Endothelial cell of hepatic sinusoid (primary cell): ENCODE data around the gene LSM2.
"Not testable (repeated sequence)": the region's sequence is repeated elsewhere in the genome, so short reads cannot be mapped to it uniquely, and the experiment has no call there.

Experiments
- in situ Hi-C: cut with HindIII; loops from 2 replicates; pipeline ENCODE4 v1.10.0; 2017; ENCODE audit warnings: low sequenced_read_pairs

LSM2 gene

DNA sequence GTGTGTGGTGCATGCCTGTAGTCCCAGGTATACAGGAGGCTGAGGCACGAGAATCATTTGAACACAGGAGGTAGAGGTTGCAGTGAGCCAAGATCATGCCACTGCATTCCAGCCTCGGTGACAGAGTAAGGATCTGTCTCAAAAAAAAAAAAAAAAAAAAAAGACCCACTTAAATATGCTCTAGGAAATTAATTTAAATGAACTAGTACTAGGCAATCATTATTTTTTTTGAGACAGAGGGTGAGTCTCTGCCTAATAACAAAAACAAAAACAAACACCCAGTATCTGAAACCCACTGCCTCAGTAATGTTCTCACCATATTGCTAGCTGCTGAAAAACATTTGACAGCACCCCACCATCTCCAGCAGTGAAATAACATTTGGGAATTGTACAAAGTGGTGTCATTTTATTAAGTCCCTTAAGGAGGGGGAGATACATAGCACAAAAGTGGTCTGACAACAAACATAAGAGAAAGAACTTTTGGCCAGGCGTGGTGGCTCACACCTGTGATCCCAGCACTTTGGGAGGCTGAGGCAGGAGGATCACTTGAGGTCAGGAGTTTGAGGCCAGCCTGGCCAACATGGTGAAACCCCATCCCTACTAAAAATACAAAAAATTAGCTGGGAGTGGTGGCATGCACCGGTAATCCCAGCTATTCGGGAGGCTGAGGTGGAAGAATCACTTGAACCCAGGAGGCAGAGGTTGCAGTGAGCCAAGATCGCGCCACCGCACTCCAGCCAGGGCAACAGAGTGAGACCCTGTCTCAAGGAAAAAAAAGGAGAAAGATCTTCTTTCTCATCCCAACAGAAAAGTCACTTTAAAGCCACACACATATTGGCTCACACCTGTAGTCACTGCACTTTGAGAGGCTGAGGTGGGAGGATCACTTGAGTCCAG is 5.5 kb downstream of the LSM2 start:
- in situ Hi-C loops: not testable (repeated sequence)

DNA sequence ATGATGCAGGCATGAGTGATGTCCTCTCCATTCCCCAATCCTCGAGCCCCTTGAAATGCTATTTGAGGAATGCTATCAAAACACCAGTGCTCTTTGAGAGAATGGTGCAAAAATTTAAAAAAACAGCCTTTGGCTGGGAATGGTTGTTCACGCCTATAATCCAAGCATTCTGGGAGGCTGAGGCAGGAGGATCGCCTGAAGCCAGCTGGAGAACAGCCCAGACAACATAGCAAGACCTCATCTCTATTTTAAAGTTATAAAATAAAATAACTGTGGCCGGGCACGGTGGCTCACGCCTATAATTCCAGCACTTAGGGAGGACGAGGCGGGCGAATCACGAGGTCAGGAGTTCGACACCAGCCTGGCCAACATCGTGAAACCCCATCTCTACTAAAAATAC is 7.0 kb downstream of the LSM2 start:
- in situ Hi-C loops: no loop called here

DNA sequence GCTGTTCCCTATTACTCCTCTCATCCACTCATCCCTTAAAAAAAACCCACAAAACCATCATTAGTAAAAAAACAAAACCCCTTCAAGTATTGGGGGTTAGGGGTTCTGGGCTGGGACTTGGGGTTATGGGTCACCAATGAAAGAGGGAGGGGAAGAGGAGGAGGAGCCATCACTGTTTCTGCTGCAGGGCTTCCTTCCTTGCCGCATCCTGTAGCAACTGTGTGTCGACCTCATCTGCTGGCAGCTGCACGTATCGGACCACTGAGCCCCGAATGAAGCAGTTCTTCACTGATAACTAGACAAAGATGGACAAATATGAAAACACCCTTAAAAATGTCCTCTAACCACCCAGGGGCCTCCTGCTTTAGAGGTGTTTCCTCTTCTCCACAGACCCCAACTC is 9.2 kb downstream of the LSM2 start:
- in situ Hi-C loops: no loop called here

DNA sequence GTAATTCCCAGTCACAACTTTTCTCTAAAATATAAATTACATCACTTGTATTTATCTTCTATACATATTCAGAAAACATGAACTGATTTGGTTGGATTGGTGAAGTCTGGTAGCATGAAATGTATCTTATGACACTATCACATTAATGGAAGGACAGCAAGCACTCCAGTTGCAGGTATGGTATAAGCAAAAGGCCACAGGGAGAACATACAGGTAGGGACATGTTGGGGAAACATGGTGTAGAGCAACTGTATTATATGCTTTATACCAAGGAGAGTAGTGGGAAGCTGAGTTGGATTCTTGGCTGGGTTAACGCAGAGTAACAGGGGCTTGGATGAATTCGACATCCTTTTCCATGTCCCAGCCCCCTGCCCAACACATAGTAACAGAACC is 9.8 kb downstream of the LSM2 start:
- in situ Hi-C loops: no loop called here

DNA sequence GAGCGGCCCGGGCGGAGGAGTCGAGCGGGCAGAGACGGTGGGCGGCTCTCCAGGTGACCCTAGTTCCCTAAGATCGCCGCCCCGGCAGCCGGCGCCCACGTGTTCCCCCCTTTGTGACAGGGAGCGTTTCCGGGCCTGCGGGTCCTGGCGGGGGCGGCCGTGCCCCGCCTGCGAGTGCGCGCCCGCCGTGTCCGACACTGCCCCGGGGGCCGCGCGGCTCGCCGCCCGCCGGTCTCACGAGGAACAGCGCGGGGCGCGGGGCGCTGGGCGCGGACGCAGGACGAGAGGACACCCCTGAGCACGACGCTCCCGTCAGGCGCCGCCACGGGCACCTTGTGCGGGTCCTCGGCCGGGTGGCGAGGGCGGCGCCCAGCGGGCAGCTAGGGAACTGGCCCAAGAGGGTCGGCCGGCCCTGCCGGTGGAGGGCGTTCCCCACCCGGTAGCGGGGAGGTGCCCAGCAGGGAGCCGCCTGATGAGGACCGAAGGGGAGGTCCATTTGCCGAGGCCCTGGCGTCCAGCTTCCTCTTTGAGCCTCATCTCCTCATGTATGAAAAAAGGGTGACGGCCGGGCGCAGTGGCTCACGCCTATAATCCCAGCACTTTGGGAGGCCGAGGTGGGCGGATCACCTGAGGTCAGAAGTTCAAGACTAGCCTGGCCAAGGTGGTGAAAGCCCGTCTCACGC is 11.0 kb downstream of the LSM2 start, which contains the start of gene VARS1:
Gene VARS1 (minus strand): TSS at position 137 of the 683 bp plus-strand sequence. CDS start 535 bp downstream, outside the sequence.
- in situ Hi-C loops: no loop called here

DNA sequence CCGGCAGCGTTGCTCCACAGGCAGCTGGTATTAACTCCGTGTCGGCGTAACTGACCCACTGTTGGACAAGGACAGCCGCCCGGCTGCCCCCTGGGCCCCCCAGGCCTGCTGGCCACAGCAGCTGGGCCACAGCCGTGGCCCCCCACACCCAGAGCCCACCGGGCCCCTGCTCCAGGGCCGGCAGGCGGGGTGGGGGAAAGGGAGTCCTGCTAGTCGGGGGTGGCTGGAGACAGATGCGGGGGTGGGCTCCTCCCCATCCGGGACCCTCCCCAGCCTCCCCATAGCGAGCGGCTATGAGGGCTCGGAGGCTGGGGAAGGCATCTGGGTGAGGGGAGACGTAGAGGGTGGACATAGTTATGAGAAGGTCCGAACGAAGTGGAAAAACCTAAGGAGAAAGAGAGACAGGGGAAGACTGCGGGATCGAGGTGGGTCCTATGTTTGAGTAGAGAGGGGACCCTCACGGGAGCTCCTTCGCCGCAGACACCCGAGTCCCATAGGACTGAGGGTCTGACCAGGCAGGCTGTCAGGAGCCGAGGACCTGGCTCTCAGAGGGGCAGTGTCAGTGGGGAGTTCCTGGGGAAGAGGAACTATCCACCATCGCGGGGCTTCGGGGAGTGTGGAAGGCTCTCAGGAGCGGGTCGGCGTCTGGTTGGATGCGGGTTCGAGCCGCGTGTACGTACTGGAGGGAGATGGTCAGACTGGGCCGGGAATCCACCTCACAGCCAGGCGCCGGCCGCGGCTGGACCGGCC is 11.7 kb downstream of the LSM2 start:
- in situ Hi-C loops: no loop called here

DNA sequence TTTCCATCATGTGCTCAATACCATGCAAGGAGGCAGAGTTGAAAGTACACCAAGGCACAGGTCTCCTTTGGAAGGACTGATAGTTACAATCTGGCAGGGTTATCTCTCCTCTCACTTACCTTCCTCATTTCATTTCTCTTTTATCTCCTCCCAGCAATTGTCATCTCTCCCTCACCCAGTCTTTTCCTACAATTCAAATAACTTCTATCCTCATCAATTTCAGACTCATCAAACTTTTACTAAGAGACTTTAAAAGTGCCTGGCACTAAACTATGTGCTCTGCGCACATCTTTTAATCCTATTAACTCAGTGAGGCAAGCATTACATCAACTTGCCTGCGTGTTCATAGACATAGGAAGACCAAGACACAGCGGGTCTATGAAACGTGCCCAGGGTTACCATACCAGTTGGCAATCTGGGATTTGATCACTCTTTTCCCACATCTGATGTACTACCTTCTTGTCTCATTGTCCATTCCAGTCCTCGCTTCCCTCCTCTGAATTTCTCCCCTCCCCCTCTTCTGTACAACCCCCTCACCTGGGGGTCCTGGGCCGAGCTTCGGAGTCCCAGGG is 12.4 kb downstream of the LSM2 start:
- in situ Hi-C loops: no loop called here

DNA sequence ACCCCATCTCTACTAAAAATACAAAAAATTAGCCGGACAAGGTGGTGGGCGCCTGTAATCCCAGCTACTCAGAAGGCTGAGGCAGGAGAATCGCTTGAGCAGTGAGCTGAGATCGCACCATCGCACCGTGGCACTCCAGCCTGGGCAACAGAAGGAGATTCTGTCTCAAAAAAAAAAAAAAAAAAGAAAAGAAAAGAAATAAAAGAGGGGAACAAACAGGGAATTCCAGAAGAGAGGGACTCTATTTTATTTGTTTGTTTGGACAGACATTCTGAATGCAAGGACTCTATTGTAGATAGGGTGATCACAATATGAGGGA is 12.9 kb downstream of the LSM2 start:
- in situ Hi-C loops: not testable (repeated sequence)

DNA sequence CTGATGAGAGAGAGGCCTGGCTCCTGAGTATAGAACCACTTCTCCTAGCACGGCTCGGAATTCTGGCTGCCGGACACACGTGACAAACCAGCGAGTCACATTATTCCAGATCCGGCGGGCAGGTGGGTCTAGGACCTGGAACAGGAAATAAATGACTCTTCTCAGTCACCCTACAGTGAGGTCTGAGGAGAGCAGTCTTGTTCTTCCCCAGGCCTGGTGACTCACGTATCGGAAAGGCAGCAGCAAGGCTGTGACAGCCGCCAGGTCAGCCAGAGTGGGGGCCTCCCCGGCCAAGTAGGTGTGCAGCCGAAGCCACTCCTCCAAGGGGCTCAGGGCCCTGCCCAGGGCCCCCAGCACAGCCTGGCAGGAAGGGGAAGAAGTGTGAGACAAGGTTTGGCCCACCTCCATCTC is 14.0 kb downstream of the LSM2 start:
- in situ Hi-C loops: no loop called here

DNA sequence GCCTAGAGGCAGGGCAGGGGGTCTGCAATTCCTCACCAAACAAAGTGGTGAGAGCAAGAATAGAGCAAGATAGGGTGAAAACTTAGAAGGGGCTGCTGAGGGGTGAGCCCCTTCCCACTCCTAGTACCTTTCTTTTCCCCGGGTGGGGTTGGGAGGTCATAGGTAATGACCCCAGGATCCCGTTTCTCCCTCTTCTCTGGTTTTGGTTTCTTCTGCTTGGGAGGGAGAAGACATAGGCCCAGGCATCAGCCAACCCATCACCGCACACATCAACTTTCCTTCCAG is 14.7 kb downstream of the LSM2 start:
- in situ Hi-C loops: no loop called here

DNA sequence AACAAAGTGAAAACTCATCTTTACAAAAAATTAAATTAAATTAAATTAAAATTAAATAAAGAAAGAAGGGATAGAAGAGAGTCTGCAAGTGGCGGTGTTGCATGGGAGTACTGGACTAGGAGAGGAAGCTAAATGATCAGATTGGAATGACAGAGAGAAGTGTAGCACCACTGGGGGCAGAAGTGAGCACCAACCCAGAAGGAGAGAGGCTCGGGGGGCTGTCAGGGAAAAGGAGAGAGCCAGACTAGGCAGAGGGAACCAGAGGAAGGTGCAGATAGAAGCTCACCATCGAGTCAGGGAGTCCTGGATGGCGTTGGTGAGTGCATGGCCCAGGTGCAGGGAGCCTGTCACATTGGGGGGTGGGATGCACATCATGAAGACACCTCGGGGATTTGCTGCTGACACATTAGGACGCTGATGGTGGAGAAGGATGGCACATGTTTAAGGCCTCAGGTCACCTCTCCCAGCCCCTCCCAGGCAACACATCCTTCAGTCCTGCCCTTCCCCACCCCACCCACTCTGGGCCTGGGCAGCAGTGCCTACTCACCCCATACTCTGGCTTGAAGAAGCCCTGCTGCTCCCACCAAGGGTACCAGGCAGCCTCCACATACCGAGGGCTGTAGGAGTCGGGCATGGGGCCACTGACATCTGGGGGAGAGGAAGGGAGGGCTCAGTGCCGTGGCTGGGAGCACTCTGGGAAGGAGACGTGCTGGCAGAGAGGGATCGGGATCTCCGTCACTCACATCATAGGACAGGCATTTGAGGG is 15.3 kb downstream of the LSM2 start:
- in situ Hi-C loops: no loop called here

DNA sequence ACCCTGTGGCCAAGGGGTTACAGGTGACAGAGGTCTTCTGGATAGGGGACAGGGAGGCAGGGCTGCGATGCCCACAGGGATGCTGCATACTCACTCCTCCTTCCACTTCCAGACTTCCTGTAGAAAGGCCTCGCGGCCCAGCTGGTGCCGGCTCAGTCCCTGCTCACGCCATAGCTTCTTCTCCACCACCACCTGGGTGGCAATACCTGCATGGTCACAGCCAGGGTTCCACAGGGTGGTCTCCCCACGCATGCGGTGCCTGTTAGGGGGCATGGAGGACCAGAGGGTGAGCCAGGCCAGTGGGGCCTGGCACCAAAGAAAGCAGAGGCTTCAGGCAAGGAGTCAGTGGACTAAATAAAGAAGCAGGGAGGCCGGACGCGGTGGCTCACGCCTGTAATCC is 21.3 kb downstream of the LSM2 start:
- in situ Hi-C loops: no loop called here

DNA sequence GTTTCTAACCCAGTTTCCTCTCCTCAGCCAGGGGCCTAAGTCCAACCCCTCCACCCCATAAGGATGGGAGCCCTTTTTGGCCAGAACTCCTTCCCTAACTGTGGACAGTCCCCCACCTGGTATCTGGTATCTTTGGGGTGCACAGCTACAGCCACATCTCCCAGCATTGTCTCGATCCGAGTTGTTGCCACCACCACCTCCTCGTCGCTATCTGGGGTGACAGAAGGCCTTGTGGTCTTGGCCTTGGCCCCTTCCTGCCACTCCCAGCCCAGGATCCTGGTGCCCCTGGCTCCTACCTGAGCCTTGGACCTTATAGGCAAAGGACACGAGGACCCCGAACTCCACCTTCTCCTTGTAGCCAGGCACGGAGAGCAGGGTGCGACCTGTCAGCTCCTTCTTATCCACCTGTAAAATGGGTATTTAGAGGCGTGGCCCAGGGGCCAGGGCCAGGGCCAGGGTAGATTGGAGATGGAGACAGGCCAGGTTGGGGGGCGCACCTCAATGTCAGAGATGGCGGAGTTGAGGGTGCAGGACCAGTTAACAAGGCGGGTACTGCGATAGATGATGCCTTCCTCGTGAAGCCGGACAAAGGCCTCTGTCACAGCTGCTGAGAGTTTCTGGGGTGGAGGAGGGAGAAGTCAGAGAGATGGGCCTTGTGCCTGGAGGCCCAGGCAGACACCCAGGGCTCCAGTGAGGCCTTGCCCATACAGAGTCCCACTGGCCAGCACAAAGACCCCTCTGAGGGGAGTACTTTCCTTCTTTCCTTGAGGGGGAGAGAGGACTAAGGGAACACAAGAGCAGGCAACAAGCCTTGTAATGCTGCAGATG is 22.5 kb downstream of the LSM2 start:
- in situ Hi-C loops: loop anchor here (5.0 kb wide), 1 partner anchor 42 kb away; the partner anchor contains the start of gene MSH5

DNA sequence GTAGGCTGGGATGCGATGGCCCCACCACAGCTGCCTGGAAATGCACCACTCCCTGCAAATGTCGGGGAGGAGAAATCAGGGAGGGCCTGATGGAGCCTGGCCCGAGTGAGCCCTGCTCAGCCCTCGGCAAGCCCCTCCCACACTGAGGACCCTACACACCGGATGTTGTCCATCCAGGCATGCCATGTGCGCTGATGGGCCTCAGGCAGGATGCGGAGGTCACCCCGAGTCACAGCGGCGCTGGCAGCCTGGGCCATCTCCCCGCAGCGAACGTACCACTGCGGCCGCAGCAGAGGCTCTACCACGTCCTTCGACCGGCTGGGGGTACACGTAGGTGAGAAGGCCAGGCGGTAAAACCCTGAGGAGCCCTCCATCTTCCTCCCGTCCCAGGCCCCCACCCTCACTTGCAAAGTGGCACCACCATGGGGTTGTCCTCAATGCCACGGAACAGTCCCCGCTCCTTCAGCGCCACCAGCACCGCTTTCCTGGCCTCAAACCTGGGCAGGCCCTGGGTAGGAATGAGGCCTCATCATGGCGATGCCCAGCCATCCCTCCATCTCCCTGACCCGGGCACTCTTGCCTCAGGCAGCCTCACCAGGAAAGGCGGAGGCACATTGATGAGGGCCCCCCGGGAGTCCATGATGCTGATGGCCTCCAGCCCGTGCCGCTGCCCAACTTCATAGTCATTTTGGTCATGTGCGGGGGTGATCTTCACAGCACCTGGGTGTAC is 24.5 kb downstream of the LSM2 start:
- in situ Hi-C loops: loop anchor here (5.0 kb wide), 1 partner anchor 40 kb away; the partner anchor contains the start of gene MSH5

DNA sequence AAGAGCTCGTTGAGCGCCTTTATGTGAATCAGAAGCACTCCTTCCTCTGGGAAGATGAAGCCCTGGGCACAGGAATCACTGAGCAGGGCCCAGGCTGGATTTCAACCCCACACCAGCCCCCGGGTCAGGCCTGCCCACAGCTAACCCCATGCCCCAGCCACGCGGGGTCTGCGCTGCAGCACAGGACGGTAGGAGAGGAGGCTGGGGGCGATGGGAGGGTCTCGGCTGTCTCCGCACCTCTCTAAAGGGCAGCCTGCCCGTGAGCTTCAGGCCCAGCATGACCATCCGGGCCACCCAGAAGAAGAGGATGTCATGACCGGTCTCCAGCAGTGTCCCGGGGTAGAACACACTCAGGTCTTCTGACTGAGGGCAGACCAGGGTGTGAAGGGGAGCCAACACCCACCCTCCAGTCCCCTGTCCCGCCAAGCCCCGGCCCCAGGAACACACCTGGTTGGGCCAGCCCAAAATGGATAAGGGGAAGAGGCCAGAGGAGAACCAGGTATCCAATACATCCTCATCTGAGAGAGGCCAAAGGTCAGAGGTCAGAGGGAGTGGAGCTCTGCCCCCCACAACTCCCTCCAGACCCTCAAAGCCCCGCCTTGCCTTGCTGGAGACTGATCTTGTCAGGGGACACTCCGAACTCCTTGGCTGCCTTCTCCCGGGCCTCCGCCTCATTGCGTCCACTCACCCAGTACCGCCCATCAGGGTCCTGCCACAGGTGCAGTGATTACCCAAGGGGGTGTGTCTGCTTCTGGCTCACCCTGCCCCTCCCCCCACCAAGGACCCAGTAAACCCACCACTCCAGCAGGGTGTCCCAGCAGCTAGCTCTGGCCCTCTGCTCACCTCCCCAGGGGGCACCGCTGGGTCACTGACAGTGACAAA is 25.3 kb downstream of the LSM2 start:
- in situ Hi-C loops: loop anchor here (5.0 kb wide), 1 partner anchor 39 kb away; the partner anchor contains the start of gene MSH5

DNA sequence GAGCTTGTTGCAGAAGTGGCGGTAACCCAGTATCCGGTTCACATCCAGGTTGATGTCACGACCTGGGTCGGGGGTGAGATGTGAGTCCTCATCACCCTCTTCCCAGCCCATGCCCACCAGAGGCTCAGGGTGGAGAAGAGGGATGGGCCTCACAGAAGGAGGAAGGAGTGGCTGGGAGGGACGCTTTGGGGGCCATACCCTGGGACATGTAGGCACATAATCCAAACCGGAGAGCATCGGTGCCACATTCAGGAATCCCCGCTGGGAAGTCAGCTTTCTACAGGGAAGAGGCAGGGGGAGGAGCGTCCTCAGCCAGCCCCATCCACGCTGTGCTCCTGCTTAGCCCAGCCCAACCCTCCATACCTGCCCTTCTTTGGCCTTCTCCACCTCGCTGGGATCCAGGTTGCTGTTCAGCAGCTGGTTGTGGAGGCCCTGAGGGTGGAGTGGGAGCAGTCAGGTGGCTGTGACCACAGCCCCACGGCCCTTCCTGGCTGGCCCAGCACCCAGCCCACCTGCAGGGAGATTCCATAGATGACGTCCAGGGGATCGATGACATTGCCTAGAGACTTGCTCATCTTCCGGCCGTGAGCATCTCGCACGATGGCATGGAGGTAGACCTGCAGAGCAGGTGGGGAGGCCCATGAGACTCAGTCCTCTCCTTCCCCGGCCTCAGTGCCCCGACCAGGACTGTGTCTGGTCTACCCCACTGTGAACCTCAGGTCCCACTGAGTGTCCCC is 26.1 kb downstream of the LSM2 start:
- in situ Hi-C loops: loop anchor here (5.0 kb wide), 1 partner anchor 38 kb away; the partner anchor contains the start of gene MSH5

DNA sequence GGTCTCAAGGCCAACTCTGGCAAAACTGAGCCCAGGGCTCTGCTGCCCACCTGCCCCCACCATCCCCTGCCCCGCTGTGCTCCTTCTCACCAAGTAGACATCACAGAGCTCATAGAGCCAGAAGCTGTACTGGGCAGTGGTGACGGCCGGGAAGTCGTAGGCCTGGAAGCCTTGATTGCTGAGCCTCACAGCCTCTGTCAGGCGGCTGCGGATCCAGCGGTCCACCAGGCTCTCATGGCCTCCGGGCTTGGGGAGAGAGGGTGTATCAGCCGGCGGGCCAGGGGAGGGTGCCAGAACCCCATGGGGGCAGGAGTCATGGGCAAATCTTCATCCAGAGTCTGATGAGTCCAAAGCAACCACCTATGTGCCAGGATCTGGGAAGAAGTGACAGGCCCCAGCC is 26.9 kb downstream of the LSM2 start:
- in situ Hi-C loops: loop anchor here (5.0 kb wide), 1 partner anchor 38 kb away; the partner anchor contains the start of gene MSH5
